Vagina (tissue), 2 donors: ENCODE data around the gene SIRT1.

Source experiments
- POLR2A ChIP-seq, 2 donors: fragments of 450-650 bp; IDR thresholded peaks; one replicate each; pipeline ENCODE4 v1.6.1; 2017; ENCODE audit warnings: antibody characterized with exemption in 2 of 2, mild to moderate bottlenecking in 2 of 2, moderate library complexity in 2 of 2
- POLR2AphosphoS5 ChIP-seq, 2 donors: sonication (generic); formaldehyde crosslinking; IDR thresholded peaks; one replicate each; pipeline ENCODE4 v1.9.0; 2017; ENCODE audit warnings: antibody characterized with exemption in 2 of 2, mild to moderate bottlenecking in 2 of 2, low read depth in 1 of 2; ENCODE audit not compliant: insufficient read depth in 1 of 2
- TF ChIP-seq, protein P1 (sequence below), 3 experiments: fragments of 450-650 bp in 2 of 3; fragments of 200-600 bp in 1 of 3; sonication (generic) in 1 of 3; IDR thresholded peaks; one replicate each; pipeline ENCODE4 v1.5.1; 2017 to 2019; ENCODE audit warnings: antibody characterized with exemption in 3 of 3, mild to moderate bottlenecking in 2 of 3, moderate library complexity in 2 of 3

DNA sequence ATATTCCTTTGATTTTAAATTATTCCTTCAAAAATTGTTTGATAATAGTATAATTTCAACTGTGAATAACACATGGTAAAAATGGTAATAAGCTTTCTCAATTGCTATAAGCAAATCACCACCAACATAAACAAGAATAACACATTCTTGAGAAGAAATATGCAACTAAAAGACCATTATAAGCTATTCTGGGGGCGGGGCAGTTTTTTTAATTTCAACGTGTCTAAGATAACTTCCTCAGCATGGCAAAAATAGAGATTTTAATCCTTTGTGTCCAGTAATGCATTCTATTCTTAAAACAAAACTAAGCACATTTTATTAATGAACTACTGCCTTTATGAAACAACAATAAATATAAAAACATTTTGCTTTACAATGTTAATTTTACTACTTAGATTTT lies 48.0 kb upstream of the SIRT1 start:
- TF ChIP-seq POLR2A (IDR thresholded peaks at IDR 0.05), result no peak
- no peak for TF ChIP-seq POLR2AphosphoS5 (IDR thresholded peaks at IDR 0.05; ENCODE audit: insufficient read depth in 1 of 2, low read depth in 1 of 2)
- TF ChIP-seq, protein P1, sequence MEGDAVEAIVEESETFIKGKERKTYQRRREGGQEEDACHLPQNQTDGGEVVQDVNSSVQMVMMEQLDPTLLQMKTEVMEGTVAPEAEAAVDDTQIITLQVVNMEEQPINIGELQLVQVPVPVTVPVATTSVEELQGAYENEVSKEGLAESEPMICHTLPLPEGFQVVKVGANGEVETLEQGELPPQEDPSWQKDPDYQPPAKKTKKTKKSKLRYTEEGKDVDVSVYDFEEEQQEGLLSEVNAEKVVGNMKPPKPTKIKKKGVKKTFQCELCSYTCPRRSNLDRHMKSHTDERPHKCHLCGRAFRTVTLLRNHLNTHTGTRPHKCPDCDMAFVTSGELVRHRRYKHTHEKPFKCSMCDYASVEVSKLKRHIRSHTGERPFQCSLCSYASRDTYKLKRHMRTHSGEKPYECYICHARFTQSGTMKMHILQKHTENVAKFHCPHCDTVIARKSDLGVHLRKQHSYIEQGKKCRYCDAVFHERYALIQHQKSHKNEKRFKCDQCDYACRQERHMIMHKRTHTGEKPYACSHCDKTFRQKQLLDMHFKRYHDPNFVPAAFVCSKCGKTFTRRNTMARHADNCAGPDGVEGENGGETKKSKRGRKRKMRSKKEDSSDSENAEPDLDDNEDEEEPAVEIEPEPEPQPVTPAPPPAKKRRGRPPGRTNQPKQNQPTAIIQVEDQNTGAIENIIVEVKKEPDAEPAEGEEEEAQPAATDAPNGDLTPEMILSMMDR (IDR thresholded peaks at IDR 0.05), result no peak
